Mucosa of descending colon (tissue), 3 donors: ENCODE results near the gene ADIPOR2. TPM values are rescaled to one million over a fixed set of nuclear protein-coding genes. Genes with fewer than 3 reads are reported as not detected.

ENCODE experiments used
- ATAC-seq: fragments of 200-7000 bp; cut with Tn5 transposase; one replicate; pipeline ENCODE4 v1.9.1; 2020; ENCODE audit warnings: mild to moderate bottlenecking, moderate library complexity
- DNase-seq, 3 donors: peaks; one replicate each; pipeline ENCODE4 v3.0.0-alpha.2; 2020
- H3K36me3 ChIP-seq: fragments of 200-600 bp; one replicate; pipeline ENCODE4 v1.8.0; 2021; ENCODE audit warnings: low read depth, mild to moderate bottlenecking
- H3K4me1 ChIP-seq: fragments of 200-600 bp; one replicate; pipeline ENCODE4 v1.8.0; 2021; ENCODE audit warnings: low read depth, mild to moderate bottlenecking
- H3K4me3 ChIP-seq: fragments of 200-600 bp; one replicate; pipeline ENCODE4 v1.8.0; 2021; ENCODE audit warnings: mild to moderate bottlenecking
- H3K9me3 ChIP-seq: fragments of 200-600 bp; one replicate; pipeline ENCODE4 v1.8.0; 2021; ENCODE audit warnings: mild to moderate bottlenecking
- intact Hi-C, 2 donors: fragments of 100-400 bp; cut with DNase I in 1 of 2; cut with micrococcal nuclease in 1 of 2; formaldehyde crosslinking; loops; one replicate each; pipeline versions ENCODE4 v1.11.0 to v1.11.1; 2022; cut with DNase I, micrococcal nuclease
- total RNA-seq, 3 donors: library from RNA; stranded (reverse); fragmentation: NEBNext Ultra II Directional in 2 of 3; extraction: Animal tissue kit (Norgen Biotek cat#: 25700) in 2 of 3; gene quantifications; one replicate each; pipeline versions ENCODE4 v1.2.1 to v1.2.4, GENCODE V29; 2021 to 2023
- TF ChIP-seq, protein P1 (sequence below): fragments of 200-600 bp; IDR thresholded peaks from one replicate; pipeline ENCODE4 v1.8.0; 2022; ENCODE audit warnings: antibody characterized with exemption, mild to moderate bottlenecking
- donor health status: DM: no; HTN: no; CAD: no; lungs with moderate emphysema.
- donor health status: DM: no; HTN: no; CAD: no.
- donor health status: DM: no; HTN: yes; CAD: no.

ADIPOR2 gene
- total RNA-seq, 3 donors from 2014 or later = 76.1 to 119 (median 98.5) TPM

- intact Hi-C loops = no loop called here
- H3K4me1 ChIP-seq = peaks cover 10% of the 10 kb centered on the region
- ATAC-seq (no peak), DNase-seq (no peak)
- H3K4me3 ChIP-seq = no peak overlapping the region
- no peaks in the 10 kb centered on the region for H3K36me3 ChIP-seq
- TF ChIP-seq, protein P1, sequence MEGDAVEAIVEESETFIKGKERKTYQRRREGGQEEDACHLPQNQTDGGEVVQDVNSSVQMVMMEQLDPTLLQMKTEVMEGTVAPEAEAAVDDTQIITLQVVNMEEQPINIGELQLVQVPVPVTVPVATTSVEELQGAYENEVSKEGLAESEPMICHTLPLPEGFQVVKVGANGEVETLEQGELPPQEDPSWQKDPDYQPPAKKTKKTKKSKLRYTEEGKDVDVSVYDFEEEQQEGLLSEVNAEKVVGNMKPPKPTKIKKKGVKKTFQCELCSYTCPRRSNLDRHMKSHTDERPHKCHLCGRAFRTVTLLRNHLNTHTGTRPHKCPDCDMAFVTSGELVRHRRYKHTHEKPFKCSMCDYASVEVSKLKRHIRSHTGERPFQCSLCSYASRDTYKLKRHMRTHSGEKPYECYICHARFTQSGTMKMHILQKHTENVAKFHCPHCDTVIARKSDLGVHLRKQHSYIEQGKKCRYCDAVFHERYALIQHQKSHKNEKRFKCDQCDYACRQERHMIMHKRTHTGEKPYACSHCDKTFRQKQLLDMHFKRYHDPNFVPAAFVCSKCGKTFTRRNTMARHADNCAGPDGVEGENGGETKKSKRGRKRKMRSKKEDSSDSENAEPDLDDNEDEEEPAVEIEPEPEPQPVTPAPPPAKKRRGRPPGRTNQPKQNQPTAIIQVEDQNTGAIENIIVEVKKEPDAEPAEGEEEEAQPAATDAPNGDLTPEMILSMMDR = no peak
- H3K9me3 ChIP-seq = no peaks in the 10 kb centered on the region
Measured at GRCh38 chr12:1695886-1696670, 5.2 kb downstream of the ADIPOR2 start.

- Histone ChIP-seq H3K4me3 (no peak overlapping the region), H3K36me3 (no peaks in the 10 kb centered on the region), H3K4me1 (peaks cover 7% of the 10 kb centered on the region), H3K9me3 (no peaks in the 10 kb centered on the region)
- ATAC-seq (no peak), DNase-seq (no peak)
- TF ChIP-seq, protein P1 = no peak
- intact Hi-C loops = no loop called here
Measured at GRCh38 chr12:1696800-1697199, 5.9 kb downstream of the ADIPOR2 start.

- ATAC-seq (no peak), DNase-seq (no peak)
- H3K9me3 ChIP-seq = no peaks in the 10 kb centered on the region
- H3K4me1 ChIP-seq = peaks cover 3% of the 10 kb centered on the region
- no peak overlapping the region for H3K4me3 ChIP-seq
- TF ChIP-seq, protein P1 = no peak
- no peaks in the 10 kb centered on the region for H3K36me3 ChIP-seq
- intact Hi-C loops = no loop called here
Measured at GRCh38 chr12:1697271-1697670, 6.4 kb downstream of the ADIPOR2 start.

DNA sequence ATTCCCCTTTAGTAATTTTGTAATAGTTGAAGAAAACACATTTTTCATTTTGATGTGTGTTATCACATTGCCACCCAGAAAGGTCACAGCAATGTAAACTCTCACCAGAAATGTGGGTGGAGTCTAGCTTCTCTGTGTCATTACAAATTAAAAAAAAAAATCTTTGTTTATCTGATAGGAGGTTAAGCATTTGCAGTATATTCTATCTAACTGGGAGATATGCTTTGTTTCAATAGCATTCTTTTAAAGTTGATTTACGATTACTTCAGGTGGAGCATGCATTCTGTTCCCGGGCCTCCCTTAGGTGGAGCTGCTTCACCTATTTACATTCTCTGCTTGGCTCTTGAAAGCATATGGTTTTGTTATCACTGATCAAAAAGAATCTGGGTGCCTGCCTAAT lies 7.8 kb downstream of the ADIPOR2 start:
- TF ChIP-seq, protein P1 = no peak
- Histone ChIP-seq H3K4me1 (peaks cover 3% of the 10 kb centered on the region), H3K36me3 (no peaks in the 10 kb centered on the region), H3K4me3 (no peak overlapping the region), H3K9me3 (no peaks in the 10 kb centered on the region)
- intact Hi-C loops = no loop called here
- ATAC-seq (peak; percentile 38), DNase-seq (no peak)

- DNase-seq (no peak), ATAC-seq (no peak)
- TF ChIP-seq, protein P1 = no peak
- Histone ChIP-seq H3K36me3 (no peaks in the 10 kb centered on the region), H3K9me3 (no peaks in the 10 kb centered on the region), H3K4me1 (peaks cover 12% of the 10 kb centered on the region), H3K4me3 (no peak overlapping the region)
- intact Hi-C loops = no loop called here
Measured at GRCh38 chr12:1702713-1703112, 11.8 kb downstream of the ADIPOR2 start.
